ENCODE results near the gene LMF2. TPM values are rescaled to one million over a fixed set of nuclear protein-coding genes. Genes with fewer than 3 reads are reported as not detected.
"Not testable (repeated sequence)": the region's sequence is repeated elsewhere in the genome, so short reads cannot be mapped to it uniquely, and the experiment has no call there.

Gene LMF2
- total RNA-seq, 2 experiments from 2014 or later = 49.2 to 50.7 TPM

GRCh38 chr22:50522208-50522805 is 14.8 kb upstream of the LMF2 start:
- Histone ChIP-seq H2AFZ (ENCODE audit: low read length) (no peak overlapping the region), H3K27ac (ENCODE audit: low read depth, low read length, poor library complexity, severe bottlenecking) (no peak overlapping the region), H3K4me3 (ENCODE audit: low read depth, low read length, poor library complexity, severe bottlenecking) (no peak overlapping the region), H3K9me2 (ENCODE audit: insufficient read depth, low read length) (no peaks in the 10 kb centered on the region), H3K79me2 (ENCODE audit: insufficient read depth, low read depth, low read length) (peaks cover 4% of the 10 kb centered on the region; the same call in 1 of the 2 replicates), H3K4me1 (ENCODE audit: insufficient read depth, low read length, poor library complexity, severe bottlenecking) (peaks cover 13% of the 10 kb centered on the region), H3K9me3 (ENCODE audit: low read length) (no peaks in the 10 kb centered on the region), H3K4me2 (ENCODE audit: low read length) (no peak overlapping the region), H4K20me1 (ENCODE audit: insufficient read depth, low read length) (no peaks in the 10 kb centered on the region), H3K36me3 (ENCODE audit: insufficient read depth, low read length) (peaks cover 78% of the 10 kb centered on the region)
- BruUV-seq (replicated peaks) = no TSS peak
- DNase-seq (ENCODE audit: low spot score) = no peak
- intact Hi-C loops (cut with micrococcal nuclease; ENCODE audit: unreplicated experiment) = no loop called here
- ChIA-PET POLR2A (interaction anchor here (0.6 to 1.3 kb wide), 3 partner anchors 14 to 597 kb away, joined by 3 to 4 read pairs (median 4); partner anchors contain the start of genes LMF2 and NCAPH2), CTCF (ENCODE audit: unreplicated experiment) (interaction anchor here (0.5 to 0.6 kb wide), 3 partner anchors 11 to 49 kb away, joined by 3 to 9 read pairs (median 5); no protein-coding TSS in a partner anchor)
- TF ChIP-seq CTCF (conservative IDR thresholded peaks at IDR 0.05; ENCODE audit: low read length) (no peak), EZH2phosphoT487 (IDR thresholded peaks at IDR 0.05; ENCODE audit: borderline replicate concordance, low read depth, low read length) (no peak)

DNA sequence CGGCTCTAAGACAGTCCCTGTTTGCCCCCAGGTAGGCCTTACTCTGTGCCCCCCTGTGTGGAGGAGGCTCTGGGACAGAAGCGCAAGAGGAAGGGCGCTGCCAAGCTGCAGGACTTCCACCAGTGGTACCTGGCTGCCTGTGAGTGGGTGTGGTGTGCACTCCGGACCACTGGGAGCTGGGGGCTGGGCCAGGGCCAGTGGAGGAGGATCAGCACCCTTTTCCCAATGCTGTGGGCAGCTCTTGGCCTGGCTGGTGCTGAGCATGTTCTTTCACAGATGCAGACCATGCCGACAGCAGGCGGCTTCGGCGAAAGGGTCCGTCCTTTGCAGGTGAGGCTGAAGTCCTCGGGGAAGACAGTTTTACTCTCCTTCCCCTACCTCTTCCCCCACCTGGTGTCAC is 14.2 kb upstream of the LMF2 start:
- H3K79me2 ChIP-seq (ENCODE audit: insufficient read depth, low read depth, low read length) = peaks cover 4% of the 10 kb centered on the region; the same call in 1 of the 2 replicates
- no TSS peak for BruUV-seq (replicated peaks)
- DNase-seq (ENCODE audit: low spot score) = no peak
- intact Hi-C loops (cut with micrococcal nuclease; ENCODE audit: unreplicated experiment) = no loop called here
- H4K20me1 ChIP-seq (ENCODE audit: insufficient read depth, low read length) = no peaks in the 10 kb centered on the region
- H2AFZ ChIP-seq (ENCODE audit: low read length) = no peak overlapping the region
- peaks cover 10% of the 10 kb centered on the region for H3K4me1 ChIP-seq (ENCODE audit: insufficient read depth, low read length, poor library complexity, severe bottlenecking)
- H3K36me3 ChIP-seq (ENCODE audit: insufficient read depth, low read length) = peaks cover 84% of the 10 kb centered on the region
- no peak overlapping the region for H3K4me3 ChIP-seq (ENCODE audit: low read depth, low read length, poor library complexity, severe bottlenecking)
- H3K27ac ChIP-seq (ENCODE audit: low read depth, low read length, poor library complexity, severe bottlenecking) = no peak overlapping the region
- H3K9me3 ChIP-seq (ENCODE audit: low read length) = no peaks in the 10 kb centered on the region
- H3K9me2 ChIP-seq (ENCODE audit: insufficient read depth, low read length) = no peaks in the 10 kb centered on the region
- CTCF ChIA-PET (ENCODE audit: unreplicated experiment) = no interaction called here
- TF ChIP-seq CTCF (conservative IDR thresholded peaks at IDR 0.05; ENCODE audit: low read length) (no peak), EZH2phosphoT487 (IDR thresholded peaks at IDR 0.05; ENCODE audit: borderline replicate concordance, low read depth, low read length) (no peak)
- H3K4me2 ChIP-seq (ENCODE audit: low read length) = no peak overlapping the region
- POLR2A ChIA-PET = interaction anchor here (0.5 kb wide), 1 partner anchor 39 kb away, joined by 4 read pairs; no protein-coding TSS in a partner anchor

- Histone ChIP-seq H3K9me3 (ENCODE audit: low read length) (no peaks in the 10 kb centered on the region), H4K20me1 (ENCODE audit: insufficient read depth, low read length) (no peaks in the 10 kb centered on the region), H3K79me2 (ENCODE audit: insufficient read depth, low read depth, low read length) (peaks cover 4% of the 10 kb centered on the region; the same call in 1 of the 2 replicates), H2AFZ (ENCODE audit: low read length) (no peak overlapping the region), H3K4me3 (ENCODE audit: low read depth, low read length, poor library complexity, severe bottlenecking) (no peak overlapping the region), H3K4me2 (ENCODE audit: low read length) (no peak overlapping the region), H3K27ac (ENCODE audit: low read depth, low read length, poor library complexity, severe bottlenecking) (no peak overlapping the region), H3K36me3 (ENCODE audit: insufficient read depth, low read length) (peaks cover 91% of the 10 kb centered on the region), H3K4me1 (ENCODE audit: insufficient read depth, low read length, poor library complexity, severe bottlenecking) (peaks cover 10% of the 10 kb centered on the region), H3K9me2 (ENCODE audit: insufficient read depth, low read length) (no peaks in the 10 kb centered on the region)
- ChIA-PET POLR2A (interaction anchor here (0.5 kb wide), 1 partner anchor 40 kb away, joined by 4 read pairs; no protein-coding TSS in a partner anchor), CTCF (ENCODE audit: unreplicated experiment) (no interaction called here)
- no TSS peak for BruUV-seq (replicated peaks)
- DNase-seq (ENCODE audit: low spot score) = no peak
- intact Hi-C loops (cut with micrococcal nuclease; ENCODE audit: unreplicated experiment) = no loop called here
- TF ChIP-seq EZH2phosphoT487 (IDR thresholded peaks at IDR 0.05; ENCODE audit: borderline replicate concordance, low read depth, low read length) (no peak), CTCF (conservative IDR thresholded peaks at IDR 0.05; ENCODE audit: low read length) (no peak)
Measured at GRCh38 chr22:50520826-50521453, 13.4 kb upstream of the LMF2 start.

GRCh38 chr22:50520184-50520583 is 12.7 kb upstream of the LMF2 start:
- H3K9me2 ChIP-seq (ENCODE audit: insufficient read depth, low read length); H3K4me2 ChIP-seq (ENCODE audit: low read length); H3K79me2 ChIP-seq (ENCODE audit: insufficient read depth, low read depth, low read length); H3K9me3 ChIP-seq (ENCODE audit: low read length); H3K4me3 ChIP-seq (ENCODE audit: low read depth, low read length, poor library complexity, severe bottlenecking); H3K27ac ChIP-seq (ENCODE audit: low read depth, low read length, poor library complexity, severe bottlenecking); BruUV-seq (replicated peaks); DNase-seq (ENCODE audit: low spot score); H2AFZ ChIP-seq (ENCODE audit: low read length); CTCF ChIA-PET (ENCODE audit: unreplicated experiment); H4K20me1 ChIP-seq (ENCODE audit: insufficient read depth, low read length); intact Hi-C loops (cut with micrococcal nuclease; ENCODE audit: unreplicated experiment); POLR2A ChIA-PET; H3K4me1 ChIP-seq (ENCODE audit: insufficient read depth, low read length, poor library complexity, severe bottlenecking): not testable (repeated sequence)
- peaks cover 96% of the 10 kb centered on the region for H3K36me3 ChIP-seq (ENCODE audit: insufficient read depth, low read length)

Measured in OCI-LY7 (cell line).